Right lobe of liver (tissue), 6 donors: Measurements from ENCODE around the gene CDC20. TPM values are rescaled to one million over a fixed set of nuclear protein-coding genes. Genes with fewer than 3 reads are reported as not detected.

Experiments used
- ATAC-seq, 4 donors: fragments of 200-7000 bp; cut with Tn5 transposase; one replicate each; pipeline ENCODE4 v1.9.1; 2020; ENCODE audit warnings: mild to moderate bottlenecking in 4 of 4, moderate library complexity in 4 of 4
- DNase-seq, 3 donors: peaks; one replicate each; pipeline ENCODE4 v3.0.0-alpha.2; 2020
- H3K27ac ChIP-seq, 3 donors: fragments of 200-600 bp; one replicate each; pipeline ENCODE4 v1.8.0; 2022
- H3K27me3 ChIP-seq, 2 donors: fragments of 200-600 bp; one replicate each; pipeline ENCODE4 v1.8.0; 2022
- H3K36me3 ChIP-seq, 4 donors: fragments of 200-600 bp; sonication (generic) in 1 of 4; one replicate each; pipeline versions ENCODE4 v1.5.1 to v1.8.0; 2017 to 2022; ENCODE audit warnings: control low read depth in 1 of 4
- H3K4me1 ChIP-seq, 4 donors: fragments of 200-600 bp; sonication (generic) in 1 of 4; one replicate each; pipeline versions ENCODE4 v1.5.1 to v1.8.0; 2017 to 2022; ENCODE audit warnings: control low read depth in 1 of 4
- H3K4me3 ChIP-seq, 3 donors: fragments of 200-600 bp; one replicate each; pipeline ENCODE4 v1.8.0; 2022
- H3K9me3 ChIP-seq, 4 donors: fragments of 200-600 bp; sonication (generic) in 1 of 4; one replicate each; pipeline versions ENCODE4 v1.5.1 to v1.8.0; 2017 to 2022; ENCODE audit warnings: control low read depth in 1 of 4
- CTCF ChIP-seq, 4 donors: fragments of 200-600 bp in 3 of 4; fragments of 450-650 bp in 1 of 4; IDR thresholded peaks; one replicate each; pipeline versions ENCODE4 v1.5.1 to v1.8.0; 2016 to 2022; ENCODE audit warnings: antibody characterized with exemption in 4 of 4, mild to moderate bottlenecking in 2 of 4
- POLR2A ChIP-seq: fragments of 450-650 bp; IDR thresholded peaks from one replicate; pipeline ENCODE4 v1.6.1; 2017; ENCODE audit warnings: antibody characterized with exemption, mild to moderate bottlenecking
- WGBS: methylation state at CpG from one replicate; pipeline ENCODE4 v1.1.6; 2018; ENCODE audit warnings: low coverage, low lambda C conversion rate; ENCODE audit not compliant: insufficient coverage; ENCODE audit errors: missing lambda C conversion rate; 5-methylcytosine and 5-hydroxymethylcytosine counted together
- intact Hi-C, 2 donors: fragments of 100-400 bp; cut with DNase I; formaldehyde crosslinking; loops; one replicate each; pipeline versions ENCODE4 v1.11.2 to v1.14.1; 2022
- total RNA-seq, 6 experiments: library from RNA; depleted of rRNA in 2 of 6; stranded (reverse); fragments of >200 nt in 2 of 6; fragmentation: NEBNext Ultra II Directional in 3 of 6; extraction: Animal tissue kit (Norgen Biotek cat#: 25700) in 3 of 6; gene quantifications; one replicate each; pipeline versions ENCODE4 v1.1.0 to v1.2.4, GENCODE V29; 2016 to 2023
- donor health status: DM: no; HTN: yes; CAD: no.
- donor health status: DM: no; HTN: no; CAD: no.
- donor health status: DM: no; HTN: no; CAD: no.
- donor health status: DM: no; HTN: yes; CAD: no.
- donor health status: DM: no; HTN: yes; CAD: no.

The CDC20 gene
- total RNA-seq, 6 experiments from 2014 or later, result 0.49 to 5.3 (median 2.3) TPM; not detected in 1

GRCh38 chr1:43316738-43317520 is 41.9 kb upstream of the CDC20 start:
- H3K9me3 ChIP-seq, result no peaks in the 10 kb centered on the region
- TF ChIP-seq CTCF (IDR thresholded peaks at IDR 0.05), result no peak
- TF ChIP-seq POLR2A, result no peak
- ATAC-seq (no peak), DNase-seq (peak in 1 of 3 donors; percentile 42)
- peaks cover 0 to 25% (median 12%) of the 10 kb centered on the region in 4 donors for H3K4me1 ChIP-seq
- no peaks in the 10 kb centered on the region for H3K36me3 ChIP-seq
- H3K27ac ChIP-seq, result no peak overlapping the region
- 79% methylated on average over 2 of the region's 16 CpGs for WGBS
- H3K4me3 ChIP-seq, result no peak overlapping the region
- intact Hi-C loops, result no loop called here
- H3K27me3 ChIP-seq, result no peaks in the 10 kb centered on the region

- ATAC-seq (no peak), DNase-seq (no peak)
- 94% methylated on average over 8 of the region's 15 CpGs for WGBS
- H3K36me3 ChIP-seq, result no peaks in the 10 kb centered on the region
- no peaks in the 10 kb centered on the region for H3K27me3 ChIP-seq
- H3K4me3 ChIP-seq, result no peak overlapping the region
- intact Hi-C loops, result no loop called here
- TF ChIP-seq CTCF (IDR thresholded peaks at IDR 0.05), result no peak
- TF ChIP-seq POLR2A, result no peak
- peaks cover 0 to 17% (median 7%) of the 10 kb centered on the region in 4 donors for H3K4me1 ChIP-seq
- H3K27ac ChIP-seq, result no peak overlapping the region
- no peaks in the 10 kb centered on the region for H3K9me3 ChIP-seq
These were observed 40.8 kb upstream of the CDC20 start for GRCh38 chr1:43317817-43318471.

- intact Hi-C loops, result no loop called here
- H3K4me3 ChIP-seq, result no peak overlapping the region
- H3K9me3 ChIP-seq, result no peaks in the 10 kb centered on the region
- no peaks in the 10 kb centered on the region for H3K27me3 ChIP-seq
- H3K36me3 ChIP-seq, result no peaks in the 10 kb centered on the region
- H3K4me1 ChIP-seq, result peaks cover 0 to 8% (median 3%) of the 10 kb centered on the region in 4 donors
- 60% methylated on average over 1 of the region's 4 CpGs for WGBS
- TF ChIP-seq POLR2A (no peak), CTCF (IDR thresholded peaks at IDR 0.05) (no peak)
- DNase-seq (no peak), ATAC-seq (no peak)
- no peak overlapping the region for H3K27ac ChIP-seq
These were observed 40.0 kb upstream of the CDC20 start for GRCh38 chr1:43318831-43319230.

GRCh38 chr1:43319288-43319687 is 39.5 kb upstream of the CDC20 start:
- no peak overlapping the region for H3K4me3 ChIP-seq
- H3K4me1 ChIP-seq, result peaks cover 0 to 3% (median under 1%) of the 10 kb centered on the region in 4 donors
- no CpG with 5 or more reads among the region's 5 CpGs for WGBS
- DNase-seq (no peak), ATAC-seq (no peak)
- H3K27me3 ChIP-seq, result no peaks in the 10 kb centered on the region
- intact Hi-C loops, result no loop called here
- no peaks in the 10 kb centered on the region for H3K9me3 ChIP-seq
- TF ChIP-seq CTCF (IDR thresholded peaks at IDR 0.05), result no peak
- TF ChIP-seq POLR2A, result no peak
- H3K36me3 ChIP-seq, result no peaks in the 10 kb centered on the region
- H3K27ac ChIP-seq, result no peak overlapping the region
